HG03064 (cell line): Measurements from ENCODE around the gene ANO2.

Experiments
- ATAC-seq: cut with Tn5 transposase; IDR thresholded peaks from one replicate; pipeline ENCODE4 v1.9.1; 2021; ENCODE audit warnings: low read depth; ENCODE audit not compliant: unreplicated experiment

The ANO2 gene

GRCh38 chr12:5589054-5589453, 356.0 kb downstream of the ANO2 start:
- ATAC-seq = no peak

GRCh38 chr12:5588591-5588990, 356.5 kb downstream of the ANO2 start:
- ATAC-seq = no peak

GRCh38 chr12:5588176-5588575, 356.9 kb downstream of the ANO2 start:
- ATAC-seq = no peak

GRCh38 chr12:5587711-5588121, 357.3 kb downstream of the ANO2 start:
- ATAC-seq = no peak

- no peak for ATAC-seq
Measured at GRCh38 chr12:5586201-5586600, 358.9 kb downstream of the ANO2 start.

- ATAC-seq = no peak
Measured at GRCh38 chr12:5585178-5585577, 359.9 kb downstream of the ANO2 start.

GRCh38 chr12:5584412-5585175, 360.5 kb downstream of the ANO2 start:
- ATAC-seq = no peak

- no peak for ATAC-seq
Measured at GRCh38 chr12:5582541-5582940, 362.5 kb downstream of the ANO2 start.

GRCh38 chr12:5582018-5582417, 363.0 kb downstream of the ANO2 start:
- ATAC-seq = no peak

- ATAC-seq = no peak
Measured at GRCh38 chr12:5581616-5582015, 363.4 kb downstream of the ANO2 start.

GRCh38 chr12:5581019-5581418, 364.0 kb downstream of the ANO2 start:
- no peak for ATAC-seq

- ATAC-seq = no peak
Measured at GRCh38 chr12:5578775-5579174, 366.3 kb downstream of the ANO2 start.

- no peak for ATAC-seq
Measured at GRCh38 chr12:5577741-5578140, 367.3 kb downstream of the ANO2 start.

GRCh38 chr12:5577211-5577612, 367.8 kb downstream of the ANO2 start:
- ATAC-seq = no peak

GRCh38 chr12:5575987-5576386, 369.1 kb downstream of the ANO2 start:
- ATAC-seq = no peak

GRCh38 chr12:5575232-5575631, 369.8 kb downstream of the ANO2 start:
- ATAC-seq = no peak

- no peak for ATAC-seq
Measured at GRCh38 chr12:5573390-5573789, 371.7 kb downstream of the ANO2 start.

GRCh38 chr12:5571115-5571514, 373.9 kb downstream of the ANO2 start:
- ATAC-seq = no peak

- no peak for ATAC-seq
Measured at GRCh38 chr12:5570416-5570815, 374.6 kb downstream of the ANO2 start.

- no peak for ATAC-seq
Measured at GRCh38 chr12:5568325-5568981, 376.6 kb downstream of the ANO2 start.

- ATAC-seq = no peak
Measured at GRCh38 chr12:5567016-5567725, 377.9 kb downstream of the ANO2 start.
